ENCODE measurements around the gene KRT33A. TPM values are rescaled to one million over a fixed set of nuclear protein-coding genes. Genes with fewer than 3 reads are reported as not detected.

The KRT33A gene
- total RNA-seq, 2 donors from 2014 or later: not detected

DNA sequence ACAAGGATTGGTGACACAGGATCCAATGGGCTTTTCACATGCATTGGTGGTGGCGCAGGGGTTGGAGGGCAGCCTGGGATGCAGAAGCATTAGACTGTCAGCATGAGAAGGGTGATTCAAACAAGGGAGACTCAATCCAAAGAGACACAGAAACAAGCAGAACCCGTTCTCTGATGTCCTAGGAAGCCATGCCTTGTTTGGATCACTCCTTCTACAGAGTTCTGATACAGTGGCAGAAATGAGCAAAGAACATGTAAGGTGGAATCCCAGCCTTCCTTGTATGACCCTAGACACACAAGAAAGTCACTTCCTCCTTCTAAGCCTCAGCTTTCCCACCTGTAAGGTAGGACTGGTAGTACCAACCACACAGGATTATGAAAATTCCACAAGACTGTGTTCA is 13.3 kb upstream of the KRT33A start:
- ATAC-seq (ENCODE audit: insufficient number of reproducible peaks, low FRiP score, low read depth): no peak
- DNase-seq (ENCODE audit: low spot score): no peak
- H3K27me3 ChIP-seq (replicated peaks; ENCODE audit: insufficient read depth): no peaks in the 10 kb centered on the region
- no peaks in the 10 kb centered on the region for H3K36me3 ChIP-seq
- TF ChIP-seq CTCF (IDR thresholded peaks at IDR 0.05): no peak
- H3K4me1 ChIP-seq (ENCODE audit: control insufficient read depth in 1 of 2, low read depth in 2 of 2): no peaks in the 10 kb centered on the region
- H3K4me3 ChIP-seq: no peak overlapping the region
- H3K9me3 ChIP-seq: no peaks in the 10 kb centered on the region
- H3K27ac ChIP-seq: no peak overlapping the region

GRCh38 chr17:41360296-41360995 is 9.8 kb upstream of the KRT33A start:
- DNase-seq (ENCODE audit: low spot score) (no peak), ATAC-seq (ENCODE audit: insufficient number of reproducible peaks, low FRiP score, low read depth) (no peak)
- no peak overlapping the region for H3K27ac ChIP-seq
- H3K27me3 ChIP-seq (replicated peaks; ENCODE audit: insufficient read depth): no peaks in the 10 kb centered on the region
- no peak overlapping the region for H3K4me3 ChIP-seq
- no peaks in the 10 kb centered on the region for H3K4me1 ChIP-seq (ENCODE audit: control insufficient read depth in 1 of 2, low read depth in 2 of 2)
- no peak for TF ChIP-seq CTCF (IDR thresholded peaks at IDR 0.05)
- H3K9me3 ChIP-seq: no peaks in the 10 kb centered on the region
- H3K36me3 ChIP-seq: no peaks in the 10 kb centered on the region

GRCh38 chr17:41354536-41354935 is 3.9 kb upstream of the KRT33A start:
- Histone ChIP-seq H3K36me3 (no peaks in the 10 kb centered on the region), H3K27me3 (replicated peaks; ENCODE audit: insufficient read depth) (no peaks in the 10 kb centered on the region), H3K27ac (no peak overlapping the region), H3K4me1 (ENCODE audit: control insufficient read depth in 1 of 2, low read depth in 2 of 2) (no peaks in the 10 kb centered on the region), H3K4me3 (no peak overlapping the region), H3K9me3 (no peaks in the 10 kb centered on the region)
- no peak for TF ChIP-seq CTCF (IDR thresholded peaks at IDR 0.05)
- ATAC-seq (ENCODE audit: insufficient number of reproducible peaks, low FRiP score, low read depth) (no peak), DNase-seq (ENCODE audit: low spot score) (no peak)

DNA sequence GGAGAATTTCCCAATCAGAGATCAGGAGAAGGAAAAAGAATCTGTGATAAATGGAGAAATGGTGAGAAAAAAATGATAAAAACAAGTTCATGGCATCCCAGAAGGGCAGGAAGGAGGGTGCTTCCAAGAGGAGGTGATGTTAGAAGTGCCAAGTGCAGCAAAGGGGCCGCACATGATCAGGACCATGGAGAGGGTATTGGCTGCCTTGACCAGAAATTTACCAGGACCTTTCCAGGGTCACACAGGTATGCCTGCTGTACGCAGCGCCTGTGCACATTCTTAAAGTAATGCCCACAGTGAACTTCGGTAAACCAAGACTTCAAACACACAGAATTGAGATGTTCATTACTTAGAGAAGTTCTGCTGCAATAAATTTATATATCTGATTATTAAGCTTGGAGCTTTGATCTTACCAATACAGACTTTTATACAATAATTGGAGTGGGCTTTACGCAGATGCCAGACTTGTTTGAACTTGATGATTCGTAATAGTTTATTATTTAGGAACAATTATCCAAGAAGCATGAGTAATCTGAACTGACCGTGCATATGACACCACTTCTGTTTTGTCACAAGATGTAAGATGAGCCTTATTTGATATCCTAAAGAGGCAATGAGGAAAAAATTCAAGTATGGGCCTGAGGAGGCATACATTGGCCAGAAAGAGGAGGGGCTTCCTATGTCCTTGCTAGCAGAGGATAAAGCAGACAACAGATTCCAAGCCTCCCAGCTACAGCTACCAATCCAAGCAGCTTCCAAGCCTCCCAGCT is 2.2 kb upstream of the KRT33A start:
- Histone ChIP-seq H3K4me3 (no peak overlapping the region), H3K27me3 (replicated peaks; ENCODE audit: insufficient read depth) (no peaks in the 10 kb centered on the region), H3K4me1 (ENCODE audit: control insufficient read depth in 1 of 2, low read depth in 2 of 2) (no peaks in the 10 kb centered on the region), H3K36me3 (no peaks in the 10 kb centered on the region), H3K27ac (no peak overlapping the region), H3K9me3 (no peaks in the 10 kb centered on the region)
- DNase-seq (ENCODE audit: low spot score) (no peak), ATAC-seq (ENCODE audit: insufficient number of reproducible peaks, low FRiP score, low read depth) (no peak)
- no peak for TF ChIP-seq CTCF (IDR thresholded peaks at IDR 0.05)

DNA sequence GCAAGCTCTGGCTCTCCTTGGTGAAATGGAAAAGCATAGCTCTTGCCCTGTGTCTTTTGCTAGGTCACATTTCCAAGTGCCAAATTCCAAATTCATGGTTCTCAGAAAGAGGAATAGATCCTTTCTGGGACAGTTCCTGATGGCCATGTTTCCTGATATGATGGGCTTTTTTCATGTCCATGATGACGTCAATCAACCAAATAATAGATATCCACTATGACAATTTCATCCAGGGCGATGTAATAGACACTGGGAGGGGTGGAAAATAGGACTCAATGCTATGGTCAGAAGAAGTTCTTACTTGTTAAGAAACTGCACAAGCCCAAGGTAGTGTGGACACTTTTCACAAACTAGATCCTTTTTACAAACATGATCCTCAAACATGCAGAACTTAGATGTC is 549 bp upstream of the KRT33A start:
- ATAC-seq (ENCODE audit: insufficient number of reproducible peaks, low FRiP score, low read depth): no peak

More for the DNA sequence above, 549 bp upstream of the KRT33A start:
- no peak overlapping the region for H3K4me3 ChIP-seq
- no peak for TF ChIP-seq CTCF (IDR thresholded peaks at IDR 0.05)
- no peaks in the 10 kb centered on the region for H3K9me3 ChIP-seq
- H3K27ac ChIP-seq: no peak overlapping the region
- no peak for DNase-seq (ENCODE audit: low spot score)
- no peaks in the 10 kb centered on the region for H3K4me1 ChIP-seq (ENCODE audit: control insufficient read depth in 1 of 2, low read depth in 2 of 2)
- no peaks in the 10 kb centered on the region for H3K36me3 ChIP-seq
- no peaks in the 10 kb centered on the region for H3K27me3 ChIP-seq (replicated peaks; ENCODE audit: insufficient read depth)

Measured in thoracic aorta (tissue), 2 donors.